ENCODE measurements around the gene KANSL3.

DNA sequence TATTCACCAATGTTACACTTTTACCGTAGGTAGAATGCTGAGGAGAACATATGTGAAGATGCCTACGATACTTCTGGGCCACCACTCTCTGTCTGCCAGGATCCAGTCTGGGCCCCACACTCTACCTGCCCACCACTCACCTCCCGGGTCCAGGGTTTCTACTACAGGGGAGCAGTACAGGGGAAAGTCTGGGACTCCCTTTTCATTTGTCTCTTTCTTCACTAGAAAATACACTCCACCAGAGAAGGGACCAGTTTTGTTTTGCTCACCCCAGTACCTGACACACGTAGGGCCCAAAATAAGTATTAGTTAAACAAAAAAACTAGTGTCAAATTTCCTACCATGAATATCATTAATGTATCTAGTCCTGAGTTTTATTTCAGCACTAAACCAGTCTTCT is 21.1 kb downstream of the KANSL3 start:
- TF ChIP-seq POLR2AphosphoS5 (IDR thresholded peaks at IDR 0.05; ENCODE audit: low read depth, low read length), result no peak
- TF ChIP-seq, protein P1, sequence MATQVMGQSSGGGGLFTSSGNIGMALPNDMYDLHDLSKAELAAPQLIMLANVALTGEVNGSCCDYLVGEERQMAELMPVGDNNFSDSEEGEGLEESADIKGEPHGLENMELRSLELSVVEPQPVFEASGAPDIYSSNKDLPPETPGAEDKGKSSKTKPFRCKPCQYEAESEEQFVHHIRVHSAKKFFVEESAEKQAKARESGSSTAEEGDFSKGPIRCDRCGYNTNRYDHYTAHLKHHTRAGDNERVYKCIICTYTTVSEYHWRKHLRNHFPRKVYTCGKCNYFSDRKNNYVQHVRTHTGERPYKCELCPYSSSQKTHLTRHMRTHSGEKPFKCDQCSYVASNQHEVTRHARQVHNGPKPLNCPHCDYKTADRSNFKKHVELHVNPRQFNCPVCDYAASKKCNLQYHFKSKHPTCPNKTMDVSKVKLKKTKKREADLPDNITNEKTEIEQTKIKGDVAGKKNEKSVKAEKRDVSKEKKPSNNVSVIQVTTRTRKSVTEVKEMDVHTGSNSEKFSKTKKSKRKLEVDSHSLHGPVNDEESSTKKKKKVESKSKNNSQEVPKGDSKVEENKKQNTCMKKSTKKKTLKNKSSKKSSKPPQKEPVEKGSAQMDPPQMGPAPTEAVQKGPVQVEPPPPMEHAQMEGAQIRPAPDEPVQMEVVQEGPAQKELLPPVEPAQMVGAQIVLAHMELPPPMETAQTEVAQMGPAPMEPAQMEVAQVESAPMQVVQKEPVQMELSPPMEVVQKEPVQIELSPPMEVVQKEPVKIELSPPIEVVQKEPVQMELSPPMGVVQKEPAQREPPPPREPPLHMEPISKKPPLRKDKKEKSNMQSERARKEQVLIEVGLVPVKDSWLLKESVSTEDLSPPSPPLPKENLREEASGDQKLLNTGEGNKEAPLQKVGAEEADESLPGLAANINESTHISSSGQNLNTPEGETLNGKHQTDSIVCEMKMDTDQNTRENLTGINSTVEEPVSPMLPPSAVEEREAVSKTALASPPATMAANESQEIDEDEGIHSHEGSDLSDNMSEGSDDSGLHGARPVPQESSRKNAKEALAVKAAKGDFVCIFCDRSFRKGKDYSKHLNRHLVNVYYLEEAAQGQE (IDR thresholded peaks at IDR 0.05; ENCODE audit: insufficient read depth in 1 of 2, low read depth in 2 of 2, low read length in 2 of 2), result no peak

Measured in PFSK-1 (cell line).